Muscle layer of duodenum (tissue), 2 donors: ENCODE results near the gene LDB2.
A peak's percentile ranks its signal among the peaks of the same experiment; 100 is the strongest.
"Not testable (repeated sequence)": the region's sequence is repeated elsewhere in the genome, so short reads cannot be mapped to it uniquely, and the experiment has no call there.

Experiments
- H3K27ac ChIP-seq: one replicate; pipeline ENCODE4 v1.7.0; 2013; ENCODE audit warnings: mild to moderate bottlenecking, low read length
- H3K27me3 ChIP-seq: one replicate; pipeline ENCODE4 v1.7.0; 2013; ENCODE audit warnings: low read depth, mild to moderate bottlenecking, control low read depth, low read length
- H3K36me3 ChIP-seq, 2 donors: one replicate each; pipeline ENCODE4 v1.7.0; 2013; ENCODE audit warnings: low read length in 2 of 2, control low read depth in 1 of 2, mild to moderate bottlenecking in 1 of 2; ENCODE audit not compliant: insufficient read depth in 2 of 2, control insufficient read depth in 1 of 2
- H3K4me1 ChIP-seq, 2 donors: one replicate each; pipeline ENCODE4 v1.7.0; 2013; ENCODE audit warnings: low read length in 2 of 2, mild to moderate bottlenecking in 2 of 2, control low read depth in 1 of 2, moderate library complexity in 1 of 2; ENCODE audit not compliant: insufficient read depth in 2 of 2, control insufficient read depth in 1 of 2
- H3K4me3 ChIP-seq, 2 donors: one replicate each; pipeline ENCODE4 v1.7.0; 2013; ENCODE audit warnings: low read length in 2 of 2, low read depth in 1 of 2, mild to moderate bottlenecking in 1 of 2
- H3K9me3 ChIP-seq, 2 donors: one replicate each; pipeline ENCODE4 v1.7.0; 2013; ENCODE audit warnings: low read length in 2 of 2, control low read depth in 1 of 2, mild to moderate bottlenecking in 1 of 2; ENCODE audit not compliant: control insufficient read depth in 1 of 2
- donor health status: healthy.

LDB2 gene

DNA sequence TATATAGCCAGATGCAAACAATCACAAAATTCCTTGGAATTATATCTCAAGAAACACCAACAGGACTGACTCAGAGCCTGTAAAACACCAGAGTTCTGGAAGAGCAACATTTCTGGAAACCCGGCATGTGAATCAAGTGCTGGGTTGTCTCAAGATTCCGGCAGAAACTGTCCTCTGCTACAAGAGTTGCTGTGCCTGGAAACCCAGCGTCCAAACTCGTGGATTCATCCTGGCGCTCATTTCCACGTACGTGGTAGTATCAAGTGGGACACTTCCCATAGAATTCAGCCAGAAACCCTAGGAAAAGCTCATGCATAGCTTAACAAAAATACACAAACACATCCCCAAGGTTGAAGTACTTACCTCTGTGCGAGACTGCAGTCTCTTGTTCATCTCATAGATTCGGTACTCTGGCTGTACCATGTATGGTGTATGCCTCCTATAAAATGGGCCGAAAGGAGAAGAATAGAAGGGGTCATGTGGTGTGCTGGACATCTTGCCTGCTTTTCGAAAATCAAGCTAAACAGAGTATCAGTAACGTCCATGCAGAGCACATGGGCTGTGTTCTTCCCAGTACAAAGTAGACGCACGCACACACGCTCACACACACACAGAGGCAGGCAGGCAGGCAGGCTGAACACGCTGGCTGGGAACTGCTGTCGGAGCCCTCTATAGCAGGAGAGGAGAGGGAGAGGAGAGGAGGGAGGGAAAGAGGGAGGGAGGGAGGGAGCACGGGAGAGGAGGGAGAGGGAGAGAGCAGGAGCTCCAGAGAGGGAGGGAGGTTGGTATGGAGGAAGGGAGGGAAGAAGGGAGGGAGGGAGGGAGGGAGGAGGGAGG is at the start of gene LDB2:
Gene LDB2, minus strand, starts transcription at position 655 of the 837 bp plus-strand sequence.
- Histone ChIP-seq H3K36me3 (no peaks in the 10 kb centered on the region), H3K9me3 (no peaks in the 10 kb centered on the region), H3K4me1 (no peaks in the 10 kb centered on the region), H3K27ac (peak within 1 kb of the TSS; percentile 82), H3K27me3 (no peaks in the 10 kb centered on the region), H3K4me3 (peak within 1 kb of the TSS; percentile 62 to 78)

DNA sequence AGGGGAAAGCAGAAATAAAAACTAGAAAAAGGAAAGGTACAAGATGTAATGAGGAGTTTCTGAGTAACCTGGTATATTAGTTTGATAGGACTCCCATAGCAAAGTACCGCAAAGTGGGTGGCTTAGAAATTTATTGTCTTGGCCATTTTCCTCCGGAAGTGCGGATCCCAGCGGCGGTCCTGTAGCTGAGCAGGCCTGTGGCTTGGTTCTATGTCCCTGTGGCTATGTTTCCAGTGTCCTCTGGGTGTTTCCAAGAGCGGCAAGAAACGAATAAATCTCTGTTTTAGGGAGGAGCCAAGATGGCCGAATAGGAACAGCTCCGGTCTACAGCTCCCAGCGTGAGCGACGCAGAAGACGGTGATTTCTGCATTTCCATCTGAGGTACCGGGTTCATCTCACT is 44.0 kb upstream of the LDB2 start:
- H3K27ac ChIP-seq: no peak overlapping the region

DNA sequence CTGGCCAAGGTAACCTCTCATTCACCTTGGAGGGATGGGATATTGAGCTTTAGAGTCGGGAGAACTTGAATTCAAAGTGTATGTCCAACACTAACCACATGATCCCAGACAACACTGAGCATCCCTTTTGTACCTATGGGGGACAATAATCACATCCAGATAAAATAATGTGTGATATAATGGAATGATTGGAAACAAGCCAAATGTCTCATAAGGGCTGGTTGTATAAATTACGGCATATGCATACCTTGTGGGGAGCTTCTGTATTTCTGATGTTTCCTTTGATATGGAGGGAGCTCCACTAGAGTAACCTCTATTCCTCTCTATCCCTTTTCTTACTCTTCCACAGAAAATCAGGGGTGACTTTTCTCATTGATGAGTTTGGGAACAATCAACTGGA is 40.7 kb upstream of the LDB2 start:
- Histone ChIP-seq H3K27me3 (no peaks in the 10 kb centered on the region), H3K4me3 (no peak overlapping the region), H3K9me3 (no peaks in the 10 kb centered on the region), H3K36me3 (no peaks in the 10 kb centered on the region), H3K27ac (no peak overlapping the region), H3K4me1 (no peaks in the 10 kb centered on the region)

More for the DNA sequence above, 44.0 kb upstream of the LDB2 start:
- no peaks in the 10 kb centered on the region for H3K27me3 ChIP-seq
- H3K4me3 ChIP-seq: no peak overlapping the region
- H3K4me1 ChIP-seq: no peaks in the 10 kb centered on the region
- no peaks in the 10 kb centered on the region for H3K9me3 ChIP-seq
- H3K36me3 ChIP-seq: no peaks in the 10 kb centered on the region

DNA sequence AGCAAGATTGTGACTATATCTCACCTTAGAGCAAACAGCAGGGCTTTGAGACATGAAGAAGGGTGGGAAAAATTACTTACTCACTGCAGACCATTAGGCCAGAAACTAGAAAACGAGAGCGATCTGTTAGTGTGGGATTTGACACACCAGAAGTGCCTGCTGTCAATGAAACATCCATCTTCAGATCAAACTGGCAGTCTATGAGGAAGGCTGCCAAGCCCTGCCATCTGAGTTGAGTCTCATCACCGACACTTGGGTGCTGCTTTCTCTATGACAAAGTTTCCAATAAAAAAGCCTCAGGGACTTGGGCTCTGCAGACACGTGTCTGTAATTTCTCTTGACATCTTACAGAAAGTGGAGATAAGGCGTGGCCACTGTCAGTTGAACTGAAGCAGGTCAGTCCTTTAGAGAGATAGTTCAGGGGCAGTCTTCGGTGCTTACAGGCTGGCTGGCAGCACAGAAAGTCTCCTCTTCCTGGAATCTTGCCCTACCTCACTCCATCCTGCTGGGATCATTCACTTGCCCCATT is 40.1 kb upstream of the LDB2 start:
- Histone ChIP-seq H3K27ac (no peak overlapping the region), H3K36me3 (no peaks in the 10 kb centered on the region), H3K9me3 (no peaks in the 10 kb centered on the region), H3K27me3 (no peaks in the 10 kb centered on the region), H3K4me1 (no peaks in the 10 kb centered on the region), H3K4me3 (no peak overlapping the region)

DNA sequence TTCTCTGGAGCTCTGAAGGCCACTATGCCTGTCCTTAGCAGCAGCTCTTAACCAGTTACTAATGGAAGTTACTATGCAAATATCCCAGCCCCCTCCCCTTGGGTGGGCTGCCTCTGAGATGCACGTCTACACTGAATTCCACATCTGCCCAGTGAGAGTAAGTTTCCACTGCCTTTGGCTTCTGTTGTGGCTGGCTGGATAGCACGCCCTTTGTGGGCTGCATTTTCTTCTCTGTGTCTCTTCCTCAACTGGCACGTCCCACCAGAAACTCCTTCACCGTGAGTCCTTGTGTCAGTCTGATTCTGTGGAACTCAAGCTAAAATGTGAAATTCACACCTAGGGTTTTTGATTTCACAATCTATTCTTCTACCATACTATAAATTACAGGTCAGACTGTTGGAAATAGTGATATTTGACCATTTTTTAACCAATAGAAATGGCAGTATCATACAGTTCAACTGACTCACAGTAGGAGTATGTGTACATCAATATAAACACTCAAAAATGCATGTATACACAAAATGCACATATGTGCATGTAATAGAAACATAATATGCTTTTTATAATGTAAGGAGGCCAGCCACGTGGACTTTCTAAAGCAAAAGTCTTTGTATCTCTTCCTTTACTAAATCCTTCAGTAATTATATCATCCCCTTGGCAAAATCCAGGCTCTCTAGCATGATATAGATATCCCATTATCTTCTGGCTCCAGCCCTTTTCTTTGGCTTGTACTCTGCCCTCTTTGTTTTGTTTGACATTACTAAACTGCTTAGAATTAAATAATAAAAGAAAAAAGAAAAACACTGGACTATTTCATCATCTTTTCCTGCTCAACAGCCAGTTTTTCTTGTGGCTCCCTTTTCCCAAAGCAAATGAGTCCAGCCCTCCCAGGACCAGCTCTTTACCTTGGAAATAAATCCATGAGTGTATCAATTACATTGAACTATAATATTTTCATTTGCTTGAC is 33.2 kb upstream of the LDB2 start:
- no peaks in the 10 kb centered on the region for H3K4me1 ChIP-seq
- H3K27me3 ChIP-seq: no peaks in the 10 kb centered on the region
- no peak overlapping the region for H3K4me3 ChIP-seq
- no peaks in the 10 kb centered on the region for H3K9me3 ChIP-seq
- no peaks in the 10 kb centered on the region for H3K36me3 ChIP-seq
- H3K27ac ChIP-seq: no peak overlapping the region

DNA sequence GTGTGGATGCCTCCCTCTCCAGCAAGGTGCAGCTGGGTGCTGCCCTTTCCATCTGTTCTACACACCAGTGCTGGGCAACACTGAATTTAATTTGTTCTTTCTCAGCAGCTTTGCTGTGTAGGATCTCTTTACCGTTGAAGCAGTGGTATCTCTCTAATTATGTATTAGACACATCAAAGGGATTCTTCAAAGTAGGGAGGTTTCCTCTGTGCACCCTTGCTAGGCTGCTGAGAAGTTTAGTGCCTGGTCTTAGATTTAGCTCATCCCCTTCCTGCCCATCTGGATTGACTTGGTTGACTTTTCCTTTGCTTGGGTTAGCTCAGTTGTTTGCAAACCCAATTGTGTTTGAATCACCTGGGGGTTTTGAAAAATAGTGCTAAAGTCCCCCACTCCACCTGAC is 27.8 kb upstream of the LDB2 start:
- Histone ChIP-seq H3K9me3 (no peaks in the 10 kb centered on the region), H3K36me3 (no peaks in the 10 kb centered on the region), H3K27ac (no peak overlapping the region), H3K4me1 (no peaks in the 10 kb centered on the region), H3K27me3 (no peaks in the 10 kb centered on the region), H3K4me3 (no peak overlapping the region)

DNA sequence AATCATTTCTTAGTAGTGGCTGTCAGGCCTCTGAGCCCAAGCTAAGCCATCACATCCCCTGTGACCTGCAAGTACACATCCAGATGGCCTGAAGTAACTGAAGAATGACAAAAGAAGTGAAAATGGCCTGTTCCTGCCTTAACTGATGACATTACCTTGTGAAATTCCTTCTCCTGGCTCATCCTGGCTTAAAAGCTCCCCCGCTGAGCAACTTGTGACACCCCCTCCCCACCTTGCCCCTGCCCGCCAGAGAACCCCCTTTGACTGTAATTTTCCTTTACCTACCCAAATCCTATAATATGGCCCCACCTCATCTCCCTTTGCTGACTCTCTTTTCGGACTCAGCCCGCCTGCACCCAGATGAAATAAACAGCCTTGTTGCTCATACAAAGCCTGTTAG is 20.3 kb upstream of the LDB2 start:
- H3K9me3 ChIP-seq, H3K36me3 ChIP-seq, H3K27ac ChIP-seq, H3K4me1 ChIP-seq, H3K27me3 ChIP-seq, H3K4me3 ChIP-seq: not testable (repeated sequence)

DNA sequence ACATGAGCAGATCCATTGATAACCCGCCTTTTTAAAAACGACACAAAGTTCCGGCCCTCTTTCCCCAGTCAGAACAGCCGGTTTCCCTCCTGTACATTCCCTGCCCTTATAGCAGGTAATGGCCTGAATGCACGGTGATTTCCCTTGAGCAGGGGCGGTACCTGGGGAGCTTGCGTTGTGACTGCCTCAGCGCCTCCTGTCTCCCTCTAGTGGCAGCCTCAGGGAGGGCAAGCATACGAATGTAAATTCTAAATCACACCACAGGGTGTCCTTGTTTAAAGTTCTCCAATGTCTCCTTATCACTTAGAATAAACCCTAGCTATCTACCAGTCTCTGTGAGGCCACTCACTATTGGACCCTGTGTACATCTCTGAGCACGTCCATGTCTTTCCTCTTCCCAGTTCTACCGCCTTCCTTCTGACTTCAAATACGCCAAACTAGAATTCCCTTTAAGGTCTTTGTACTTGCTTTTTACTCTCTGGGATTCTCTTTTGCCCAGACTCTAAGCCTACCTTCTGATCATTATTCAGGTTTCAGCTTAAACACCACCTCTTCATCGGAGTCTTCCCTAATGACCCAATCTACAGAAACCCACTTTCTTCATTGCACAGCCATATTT is 18.4 kb upstream of the LDB2 start:
- no peak overlapping the region for H3K4me3 ChIP-seq

DNA sequence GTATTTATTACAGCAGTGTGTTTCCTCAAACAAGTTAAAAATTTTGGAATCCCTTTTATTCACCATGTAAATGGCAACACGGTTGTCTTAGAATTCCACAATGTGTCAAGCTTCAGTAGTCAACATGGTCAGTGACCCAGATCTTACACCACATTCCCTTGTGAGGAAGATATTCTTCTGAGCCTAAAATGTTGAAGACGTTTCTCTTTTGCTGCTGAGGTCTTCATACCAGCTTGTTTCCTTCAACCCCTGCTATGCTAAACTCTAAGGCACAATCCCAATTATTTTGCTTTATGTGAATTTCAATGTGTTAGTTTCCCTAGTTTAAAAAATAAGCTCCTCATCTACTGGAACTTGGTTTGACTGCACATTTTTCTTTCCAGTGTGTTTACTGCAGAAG is 17.6 kb upstream of the LDB2 start:
- Histone ChIP-seq H3K4me3 (no peak overlapping the region), H3K4me1 (no peaks in the 10 kb centered on the region), H3K27ac (no peak overlapping the region), H3K27me3 (no peaks in the 10 kb centered on the region), H3K36me3 (no peaks in the 10 kb centered on the region), H3K9me3 (no peaks in the 10 kb centered on the region)

More for the DNA sequence above, 18.4 kb upstream of the LDB2 start:
- H3K9me3 ChIP-seq: no peaks in the 10 kb centered on the region
- H3K27ac ChIP-seq: no peak overlapping the region
- no peaks in the 10 kb centered on the region for H3K27me3 ChIP-seq
- no peaks in the 10 kb centered on the region for H3K36me3 ChIP-seq
- H3K4me1 ChIP-seq: no peaks in the 10 kb centered on the region

DNA sequence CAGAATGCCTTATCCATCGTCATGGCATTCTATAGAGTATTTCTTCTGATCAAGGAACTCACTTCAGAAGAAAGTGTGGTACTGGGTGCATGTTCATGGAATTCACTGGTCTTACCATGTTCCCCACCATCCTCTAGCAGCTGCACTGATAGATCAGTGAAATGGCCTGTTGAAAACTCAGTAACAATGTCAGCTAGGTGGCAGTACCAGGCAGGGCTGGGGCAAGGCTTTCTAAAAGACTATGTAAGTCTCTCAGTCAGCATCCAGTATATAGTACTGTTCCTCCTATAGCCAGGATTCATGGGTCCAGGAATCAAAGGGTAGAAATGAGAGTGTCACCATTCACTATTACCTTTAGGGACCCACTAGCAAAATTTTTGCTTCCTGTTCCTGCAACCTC is 15.8 kb upstream of the LDB2 start:
- H3K4me1 ChIP-seq: no peaks in the 10 kb centered on the region
- no peak overlapping the region for H3K4me3 ChIP-seq
- H3K9me3 ChIP-seq: no peaks in the 10 kb centered on the region
- H3K36me3 ChIP-seq: no peaks in the 10 kb centered on the region
- H3K27me3 ChIP-seq: no peaks in the 10 kb centered on the region
- H3K27ac ChIP-seq: no peak overlapping the region

DNA sequence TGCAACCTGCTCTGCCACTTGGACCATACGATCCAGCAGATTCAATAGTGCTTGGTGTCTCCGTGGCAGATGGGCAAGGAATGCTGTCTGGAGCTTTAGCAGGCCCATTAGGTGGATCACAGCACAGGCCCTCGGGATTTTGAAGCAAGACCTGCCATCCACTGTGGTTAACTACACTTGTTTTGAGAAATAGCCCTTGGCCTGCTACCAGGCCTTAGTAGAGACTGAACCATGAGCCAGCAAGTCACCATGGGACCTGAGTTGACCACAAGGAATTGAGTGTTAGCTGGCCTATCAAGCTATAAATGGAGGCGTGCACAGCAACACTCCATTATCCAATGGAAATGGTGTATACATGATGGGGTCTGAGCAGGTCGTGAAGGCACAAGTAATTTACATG is 14.5 kb upstream of the LDB2 start:
- Histone ChIP-seq H3K36me3 (no peaks in the 10 kb centered on the region), H3K4me1 (no peaks in the 10 kb centered on the region), H3K27me3 (no peaks in the 10 kb centered on the region), H3K27ac (no peak overlapping the region), H3K4me3 (no peak overlapping the region), H3K9me3 (no peaks in the 10 kb centered on the region)
